Measurements from ENCODE around the gene BBS5. TPM values are rescaled to one million over a fixed set of nuclear protein-coding genes. Genes with fewer than 3 reads are reported as not detected.

BBS5 gene
- total RNA-seq, 1 donor from 2014 or later: 8.4 TPM

- TF ChIP-seq, protein P1, sequence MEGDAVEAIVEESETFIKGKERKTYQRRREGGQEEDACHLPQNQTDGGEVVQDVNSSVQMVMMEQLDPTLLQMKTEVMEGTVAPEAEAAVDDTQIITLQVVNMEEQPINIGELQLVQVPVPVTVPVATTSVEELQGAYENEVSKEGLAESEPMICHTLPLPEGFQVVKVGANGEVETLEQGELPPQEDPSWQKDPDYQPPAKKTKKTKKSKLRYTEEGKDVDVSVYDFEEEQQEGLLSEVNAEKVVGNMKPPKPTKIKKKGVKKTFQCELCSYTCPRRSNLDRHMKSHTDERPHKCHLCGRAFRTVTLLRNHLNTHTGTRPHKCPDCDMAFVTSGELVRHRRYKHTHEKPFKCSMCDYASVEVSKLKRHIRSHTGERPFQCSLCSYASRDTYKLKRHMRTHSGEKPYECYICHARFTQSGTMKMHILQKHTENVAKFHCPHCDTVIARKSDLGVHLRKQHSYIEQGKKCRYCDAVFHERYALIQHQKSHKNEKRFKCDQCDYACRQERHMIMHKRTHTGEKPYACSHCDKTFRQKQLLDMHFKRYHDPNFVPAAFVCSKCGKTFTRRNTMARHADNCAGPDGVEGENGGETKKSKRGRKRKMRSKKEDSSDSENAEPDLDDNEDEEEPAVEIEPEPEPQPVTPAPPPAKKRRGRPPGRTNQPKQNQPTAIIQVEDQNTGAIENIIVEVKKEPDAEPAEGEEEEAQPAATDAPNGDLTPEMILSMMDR (IDR thresholded peaks at IDR 0.05; ENCODE audit: borderline replicate concordance): no peak
- Histone ChIP-seq H3K9me3 (replicated peaks) (no peaks in the 10 kb centered on the region), H3K4me3 (no peak overlapping the region), H3K27me3 (ENCODE audit: low read depth) (no peaks in the 10 kb centered on the region), H3K36me3 (peaks cover 50% of the 10 kb centered on the region), H3K27ac (replicated peaks) (no peak overlapping the region), H3K4me1 (peaks cover 9% of the 10 kb centered on the region)
- intact Hi-C loops (cut with micrococcal nuclease): no loop called here
- DNase-seq: no peak
Observed at GRCh38 chr2:169504651-169505050, 25.4 kb downstream of the BBS5 start.

- Histone ChIP-seq H3K27me3 (ENCODE audit: low read depth) (no peaks in the 10 kb centered on the region), H3K4me1 (peaks cover 9% of the 10 kb centered on the region), H3K36me3 (peaks cover 24% of the 10 kb centered on the region), H3K4me3 (no peak overlapping the region), H3K27ac (replicated peaks) (no peak overlapping the region), H3K9me3 (replicated peaks) (no peaks in the 10 kb centered on the region)
- intact Hi-C loops (cut with micrococcal nuclease): no loop called here
- DNase-seq: no peak
- TF ChIP-seq, protein P1 (IDR thresholded peaks at IDR 0.05; ENCODE audit: borderline replicate concordance): no peak
Observed at GRCh38 chr2:169507698-169508097, 28.4 kb downstream of the BBS5 start.

DNA sequence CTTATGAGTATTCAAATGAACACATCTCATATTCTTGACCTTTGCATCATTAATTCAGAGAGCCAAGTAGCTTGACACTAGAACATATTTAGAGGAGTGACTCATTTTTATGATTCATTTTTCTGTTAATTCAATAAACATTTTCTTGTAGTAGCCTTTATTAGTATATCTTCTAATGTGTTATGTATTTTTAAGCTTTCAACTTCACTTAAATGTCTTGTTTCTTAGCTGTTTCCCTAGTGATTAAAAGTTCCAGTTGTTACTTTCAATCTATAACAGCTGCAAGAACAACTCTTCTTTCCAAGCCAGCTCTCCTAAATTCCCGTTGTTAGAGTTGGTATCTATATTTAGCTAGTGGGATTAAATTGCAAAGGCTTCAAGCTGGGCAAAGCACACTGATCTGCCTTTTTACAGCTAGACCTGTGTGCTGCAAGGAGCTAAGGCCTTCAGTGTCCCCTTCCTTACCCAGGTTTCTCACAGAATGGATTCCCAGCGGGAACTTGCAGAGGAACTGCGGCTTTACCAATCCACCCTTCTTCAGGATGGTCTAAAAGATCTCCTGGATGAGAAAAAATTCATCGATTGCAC lies 30.1 kb downstream of the BBS5 start, which contains the start of gene KLHL41:
TSS of gene KLHL41 (plus strand) at position 405 of the 588 bp plus-strand sequence. CDS start at position 482, 77 bp downstream.
- no peaks in the 10 kb centered on the region for H3K27me3 ChIP-seq (ENCODE audit: low read depth)
- no peak for DNase-seq
- peaks cover 25% of the 10 kb centered on the region for H3K4me1 ChIP-seq
- intact Hi-C loops (cut with micrococcal nuclease): no loop called here
- H3K9me3 ChIP-seq (replicated peaks): no peaks in the 10 kb centered on the region
- H3K4me3 ChIP-seq: peak within 1 kb of the TSS; percentile 61
- TF ChIP-seq, protein P1 (IDR thresholded peaks at IDR 0.05; ENCODE audit: borderline replicate concordance): no peak
- H3K36me3 ChIP-seq: peaks cover 10% of the 10 kb centered on the region
- H3K27ac ChIP-seq (replicated peaks): peak within 1 kb of the TSS; percentile 67

- H3K4me3 ChIP-seq: peak overlapping the region; percentile 61
- peak overlapping the region; percentile 67 for H3K27ac ChIP-seq (replicated peaks)
- H3K4me1 ChIP-seq: peaks cover 25% of the 10 kb centered on the region
- DNase-seq: no peak
- no peaks in the 10 kb centered on the region for H3K27me3 ChIP-seq (ENCODE audit: low read depth)
- no peaks in the 10 kb centered on the region for H3K9me3 ChIP-seq (replicated peaks)
- TF ChIP-seq, protein P1 (IDR thresholded peaks at IDR 0.05; ENCODE audit: borderline replicate concordance): no peak
- intact Hi-C loops (cut with micrococcal nuclease): loop anchor here (10.0 kb wide), 1 partner anchor 415 kb away; no protein-coding TSS in a partner anchor
- H3K36me3 ChIP-seq: peaks cover 4% of the 10 kb centered on the region
Observed at GRCh38 chr2:169509955-169510354, 30.7 kb downstream of the BBS5 start.

DNA sequence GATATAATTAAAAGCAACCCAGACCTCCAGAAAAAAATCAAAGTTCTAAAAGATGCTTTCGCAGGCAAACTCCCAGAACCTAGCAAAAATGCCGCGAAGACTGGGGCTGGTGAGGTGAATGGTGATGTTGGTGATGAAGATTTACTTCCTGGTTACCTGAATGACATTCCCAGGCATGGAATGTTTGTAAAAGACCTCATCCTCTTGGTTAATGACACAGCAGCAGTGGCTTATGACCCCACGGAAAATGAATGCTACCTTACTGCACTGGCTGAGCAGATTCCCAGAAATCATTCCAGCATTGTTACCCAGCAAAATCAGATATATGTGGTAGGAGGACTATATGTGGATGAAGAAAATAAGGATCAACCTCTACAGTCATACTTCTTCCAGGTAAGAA lies 31.2 kb downstream of the BBS5 start:
- TF ChIP-seq, protein P1 (IDR thresholded peaks at IDR 0.05; ENCODE audit: borderline replicate concordance): no peak
- Histone ChIP-seq H3K27me3 (ENCODE audit: low read depth) (no peaks in the 10 kb centered on the region), H3K4me3 (peak overlapping the region; percentile 61), H3K4me1 (peaks cover 25% of the 10 kb centered on the region), H3K9me3 (replicated peaks) (no peaks in the 10 kb centered on the region), H3K27ac (replicated peaks) (peak overlapping the region; percentile 67), H3K36me3 (no peaks in the 10 kb centered on the region)
- no peak for DNase-seq
- intact Hi-C loops (cut with micrococcal nuclease): loop anchor here (10.0 kb wide), 1 partner anchor 414 kb away; no protein-coding TSS in a partner anchor
